ENCODE measurements around the gene SLC38A11. TPM values are rescaled to one million over a fixed set of nuclear protein-coding genes. Genes with fewer than 3 reads are reported as not detected.

The SLC38A11 gene
- polyA plus RNA-seq, 1 of the 3 experiments (the other 2 are of a cell fraction) = not detected

DNA sequence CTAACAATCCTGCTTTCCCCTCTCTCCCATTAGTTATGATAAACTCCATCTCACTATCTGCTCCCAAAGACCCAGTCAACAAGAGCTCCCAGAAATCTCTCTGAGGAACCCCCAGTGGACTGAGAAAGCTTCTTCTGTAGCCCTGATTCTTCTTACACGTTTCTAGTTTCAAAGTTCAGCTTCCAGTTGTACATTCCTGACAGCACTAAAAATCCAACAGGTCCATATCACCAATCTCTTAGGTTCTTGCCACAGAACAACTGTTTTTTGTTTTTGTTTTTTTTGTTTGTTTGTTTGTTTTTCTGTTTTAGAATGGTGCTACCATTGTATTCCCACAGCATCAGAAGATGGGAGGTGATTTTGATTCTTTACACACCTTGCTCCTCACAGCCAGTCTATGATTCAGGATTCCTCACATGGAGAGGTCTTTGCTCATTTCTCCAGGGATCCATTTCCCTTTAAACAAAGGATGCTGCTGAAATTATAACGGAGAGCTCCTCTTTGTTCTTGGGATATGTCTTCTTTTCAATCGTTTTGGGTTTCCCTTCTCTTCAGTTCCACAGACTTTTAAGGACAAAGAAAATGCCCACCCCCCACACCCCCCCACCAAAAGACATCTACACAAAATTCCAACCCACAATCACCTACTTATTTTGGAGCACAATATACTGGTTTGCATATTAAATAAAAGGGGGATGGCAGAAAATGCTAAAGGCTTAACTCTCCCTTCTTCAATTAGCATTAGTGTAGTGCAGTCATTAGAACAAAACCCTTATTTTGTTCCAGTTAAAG, 57.7 kb downstream of the SLC38A11 start:
- H3K36me3 ChIP-seq (replicated peaks in 1 of 2; ENCODE audit: control insufficient read depth in 1 of 2, insufficient read depth in 2 of 2, low read length in 1 of 2) = no peaks in the 10 kb centered on the region
- no peaks in the 10 kb centered on the region for H3K9me2 ChIP-seq
- 88% methylated on average over 3 of the region's 3 CpGs for WGBS (ENCODE audit: low lambda C conversion rate)
- DNase-seq = no peak
- ChIA-PET CTCF (interaction anchor here (1.2 to 2.1 kb wide), 2 partner anchors 56 to 160 kb away, joined by 5 to 7 read pairs; partner anchors contain the start of gene COBLL1), POLR2A (no interaction called here)
- no peak overlapping the region for H2AFZ ChIP-seq (ENCODE audit: low read depth)
- peaks cover 22% of the 10 kb centered on the region for H3F3A ChIP-seq (replicated peaks; ENCODE audit: insufficient read depth)
- H3K27ac ChIP-seq (ENCODE audit: low read depth in 2 of 2, low read length in 1 of 2) = no peak overlapping the region
- no peaks in the 10 kb centered on the region for H3K27me3 ChIP-seq (ENCODE audit: insufficient read depth)
- H3K4me3 ChIP-seq (ENCODE audit: low read depth in 2 of 2, low read length in 1 of 2) = no peak overlapping the region
- TF ChIP-seq FOSL2 (IDR thresholded peaks at IDR 0.05; ENCODE audit: borderline replicate concordance, low read depth) (no peak), JUND (IDR thresholded peaks at IDR 0.05) (no peak), RFX5 (IDR thresholded peaks at IDR 0.05; ENCODE audit: low read length) (no peak), NRF1 (IDR thresholded peaks at IDR 0.05; ENCODE audit: low read depth, low read length) (no peak), GABPA (IDR thresholded peaks at IDR 0.05; ENCODE audit: low read depth) (no peak), MXI1 (IDR thresholded peaks at IDR 0.05; ENCODE audit: low read depth, low read length) (no peak), ELF1 (IDR thresholded peaks at IDR 0.05) (no peak), TCF12 (IDR thresholded peaks at IDR 0.05) (no peak), NFIC (IDR thresholded peaks at IDR 0.05; ENCODE audit: borderline replicate concordance) (no peak), YY1 (IDR thresholded peaks at IDR 0.05; ENCODE audit: low read depth) (no peak), FOXM1 (IDR thresholded peaks at IDR 0.05; ENCODE audit: low read depth) (no peak), RAD21 (IDR thresholded peaks at IDR 0.05; ENCODE audit: low read length) (no peak), GATA2 (CRISPR knock-in tag; IDR thresholded peaks at IDR 0.05) (no peak), FOXJ3 (CRISPR knock-in tag; IDR thresholded peaks at IDR 0.05) (no peak), RXRA (IDR thresholded peaks at IDR 0.05; ENCODE audit: borderline replicate concordance, low read depth) (no peak)
- TF ChIP-seq, protein P1, sequence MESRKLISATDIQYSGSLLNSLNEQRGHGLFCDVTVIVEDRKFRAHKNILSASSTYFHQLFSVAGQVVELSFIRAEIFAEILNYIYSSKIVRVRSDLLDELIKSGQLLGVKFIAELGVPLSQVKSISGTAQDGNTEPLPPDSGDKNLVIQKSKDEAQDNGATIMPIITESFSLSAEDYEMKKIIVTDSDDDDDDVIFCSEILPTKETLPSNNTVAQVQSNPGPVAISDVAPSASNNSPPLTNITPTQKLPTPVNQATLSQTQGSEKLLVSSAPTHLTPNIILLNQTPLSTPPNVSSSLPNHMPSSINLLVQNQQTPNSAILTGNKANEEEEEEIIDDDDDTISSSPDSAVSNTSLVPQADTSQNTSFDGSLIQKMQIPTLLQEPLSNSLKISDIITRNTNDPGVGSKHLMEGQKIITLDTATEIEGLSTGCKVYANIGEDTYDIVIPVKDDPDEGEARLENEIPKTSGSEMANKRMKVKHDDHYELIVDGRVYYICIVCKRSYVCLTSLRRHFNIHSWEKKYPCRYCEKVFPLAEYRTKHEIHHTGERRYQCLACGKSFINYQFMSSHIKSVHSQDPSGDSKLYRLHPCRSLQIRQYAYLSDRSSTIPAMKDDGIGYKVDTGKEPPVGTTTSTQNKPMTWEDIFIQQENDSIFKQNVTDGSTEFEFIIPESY (IDR thresholded peaks at IDR 0.05; ENCODE audit: borderline replicate concordance, low read depth) = no peak
- TF ChIP-seq, protein P2, sequence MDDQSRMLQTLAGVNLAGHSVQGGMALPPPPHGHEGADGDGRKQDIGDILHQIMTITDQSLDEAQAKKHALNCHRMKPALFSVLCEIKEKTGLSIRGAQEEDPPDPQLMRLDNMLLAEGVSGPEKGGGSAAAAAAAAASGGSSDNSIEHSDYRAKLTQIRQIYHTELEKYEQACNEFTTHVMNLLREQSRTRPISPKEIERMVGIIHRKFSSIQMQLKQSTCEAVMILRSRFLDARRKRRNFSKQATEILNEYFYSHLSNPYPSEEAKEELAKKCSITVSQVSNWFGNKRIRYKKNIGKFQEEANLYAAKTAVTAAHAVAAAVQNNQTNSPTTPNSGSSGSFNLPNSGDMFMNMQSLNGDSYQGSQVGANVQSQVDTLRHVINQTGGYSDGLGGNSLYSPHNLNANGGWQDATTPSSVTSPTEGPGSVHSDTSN (IDR thresholded peaks at IDR 0.05) = no peak
- TF ChIP-seq, protein P3, sequence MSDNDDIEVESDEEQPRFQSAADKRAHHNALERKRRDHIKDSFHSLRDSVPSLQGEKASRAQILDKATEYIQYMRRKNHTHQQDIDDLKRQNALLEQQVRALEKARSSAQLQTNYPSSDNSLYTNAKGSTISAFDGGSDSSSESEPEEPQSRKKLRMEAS (IDR thresholded peaks at IDR 0.05; ENCODE audit: low read depth) = no peak
- TF ChIP-seq, protein P4, sequence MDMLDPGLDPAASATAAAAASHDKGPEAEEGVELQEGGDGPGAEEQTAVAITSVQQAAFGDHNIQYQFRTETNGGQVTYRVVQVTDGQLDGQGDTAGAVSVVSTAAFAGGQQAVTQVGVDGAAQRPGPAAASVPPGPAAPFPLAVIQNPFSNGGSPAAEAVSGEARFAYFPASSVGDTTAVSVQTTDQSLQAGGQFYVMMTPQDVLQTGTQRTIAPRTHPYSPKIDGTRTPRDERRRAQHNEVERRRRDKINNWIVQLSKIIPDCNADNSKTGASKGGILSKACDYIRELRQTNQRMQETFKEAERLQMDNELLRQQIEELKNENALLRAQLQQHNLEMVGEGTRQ (IDR thresholded peaks at IDR 0.05; ENCODE audit: borderline replicate concordance, low read depth, low read length) = no peak
- peaks cover 0 to 15% of the 10 kb centered on the region in 2 experiments; a peak in 3 of 4 replicates for H3K4me1 ChIP-seq (ENCODE audit: control insufficient read depth in 1 of 2, insufficient read depth in 2 of 2, low read depth in 1 of 2, low read length in 1 of 2)
- no peaks in the 10 kb centered on the region for H3K79me2 ChIP-seq (ENCODE audit: insufficient read depth)
- no peaks in the 10 kb centered on the region for H4K20me1 ChIP-seq (ENCODE audit: insufficient read depth)
- no peaks in the 10 kb centered on the region for H3K9me3 ChIP-seq
- no peak overlapping the region for H3K4me2 ChIP-seq
- no peak overlapping the region for H3K9ac ChIP-seq

All from SK-N-SH (cell line).